Measurements from ENCODE around the gene PRICKLE2. TPM values are rescaled to one million over a fixed set of nuclear protein-coding genes. Genes with fewer than 3 reads are reported as not detected.

Gene PRICKLE2
- total RNA-seq, 1 donor from 2014 or later, result 84.4 TPM

- Mint-ChIP-seq H3K27me3 (ENCODE audit: low read depth, unreplicated experiment) (no peaks in the 10 kb centered on the region), H3K27ac (ENCODE audit: unreplicated experiment) (no peak overlapping the region), H3K36me3 (ENCODE audit: low read depth, unreplicated experiment) (peaks cover 66% of the 10 kb centered on the region), H3K4me3 (ENCODE audit: unreplicated experiment) (no peak overlapping the region), H3K9me3 (ENCODE audit: unreplicated experiment) (peaks cover 15% of the 10 kb centered on the region), H3K4me1 (ENCODE audit: low read depth, unreplicated experiment) (peaks cover 13% of the 10 kb centered on the region)
- Histone ChIP-seq H3K36me3 (ENCODE audit: insufficient read depth, low read length) (peaks cover 3% of the 10 kb centered on the region), H2AFZ (ENCODE audit: low read depth, low read length) (no peak overlapping the region), H4K20me1 (ENCODE audit: insufficient read depth, low read length) (peaks cover 67% of the 10 kb centered on the region), H3K27ac (ENCODE audit: low read depth, low read length) (no peak overlapping the region), H3K9ac (ENCODE audit: low read length) (no peak overlapping the region), H3K9me3 (ENCODE audit: insufficient read depth, low read depth, low read length) (no peaks in the 10 kb centered on the region), H3K4me1 (ENCODE audit: insufficient read depth, low read length) (no peaks in the 10 kb centered on the region), H3K79me2 (ENCODE audit: insufficient read depth, low read length) (peaks cover 65% of the 10 kb centered on the region), H3K4me3 (ENCODE audit: insufficient read depth, low read depth, low read length) (no peak overlapping the region), H3K27me3 (ENCODE audit: insufficient read depth, low read length) (no peaks in the 10 kb centered on the region), H3K4me2 (ENCODE audit: low read length) (no peak overlapping the region)
- FAIRE-seq (no peak), DNase-seq (ENCODE audit: low read depth) (no peak)
- no peak for TF ChIP-seq CTCF (IDR thresholded peaks at IDR 0.05; ENCODE audit: insufficient read depth, low read depth, low read length)
Observed at GRCh38 chr3:64117483-64117882, 107.8 kb downstream of the PRICKLE2 start.

GRCh38 chr3:64114651-64115050 is 110.6 kb downstream of the PRICKLE2 start:
- FAIRE-seq, result no peak

GRCh38 chr3:64111872-64112271 is 113.4 kb downstream of the PRICKLE2 start:
- no peak overlapping the region for H3K27ac ChIP-seq (ENCODE audit: low read depth, low read length)
- TF ChIP-seq CTCF (IDR thresholded peaks at IDR 0.05; ENCODE audit: insufficient read depth, low read depth, low read length) (peak; percentile 10), EZH2 (IDR thresholded peaks at IDR 0.05; ENCODE audit: insufficient read depth, low read length) (no peak)
- DNase-seq (ENCODE audit: low read depth) (no peak), FAIRE-seq (no peak)
- Mint-ChIP-seq H3K27ac (ENCODE audit: unreplicated experiment) (no peak overlapping the region), H3K9me3 (ENCODE audit: unreplicated experiment) (peaks cover 13% of the 10 kb centered on the region), H3K4me3 (ENCODE audit: unreplicated experiment) (no peak overlapping the region), H3K4me1 (ENCODE audit: low read depth, unreplicated experiment) (peaks cover 44% of the 10 kb centered on the region), H3K27me3 (ENCODE audit: low read depth, unreplicated experiment) (no peaks in the 10 kb centered on the region), H3K36me3 (ENCODE audit: low read depth, unreplicated experiment) (peaks cover 72% of the 10 kb centered on the region)
- H3K27me3 ChIP-seq (ENCODE audit: insufficient read depth, low read length), result no peaks in the 10 kb centered on the region
- no peak overlapping the region for H3K4me3 ChIP-seq (ENCODE audit: insufficient read depth, low read depth, low read length)
- H3K79me2 ChIP-seq (ENCODE audit: insufficient read depth, low read length), result peaks cover 50% of the 10 kb centered on the region
- peaks cover 59% of the 10 kb centered on the region for H4K20me1 ChIP-seq (ENCODE audit: insufficient read depth, low read length)
- no peaks in the 10 kb centered on the region for H3K9me3 ChIP-seq (ENCODE audit: insufficient read depth, low read depth, low read length)
- H3K36me3 ChIP-seq (ENCODE audit: insufficient read depth, low read length), result peaks cover 3% of the 10 kb centered on the region
- H3K4me1 ChIP-seq (ENCODE audit: insufficient read depth, low read length), result no peaks in the 10 kb centered on the region
- no peak overlapping the region for H3K4me2 ChIP-seq (ENCODE audit: low read length)
- H3K9ac ChIP-seq (ENCODE audit: low read length), result no peak overlapping the region
- H2AFZ ChIP-seq (ENCODE audit: low read depth, low read length), result no peak overlapping the region

More at GRCh38 chr3:64114651-64115050, 110.6 kb downstream of the PRICKLE2 start:
- H3K9ac ChIP-seq (ENCODE audit: low read length), result no peak overlapping the region
- H3K4me3 Mint-ChIP-seq (ENCODE audit: unreplicated experiment), result no peak overlapping the region
- no peak overlapping the region for H2AFZ ChIP-seq (ENCODE audit: low read depth, low read length)
- peaks cover 25% of the 10 kb centered on the region for H3K4me1 Mint-ChIP-seq (ENCODE audit: low read depth, unreplicated experiment)
- no peak overlapping the region for H3K4me2 ChIP-seq (ENCODE audit: low read length)
- no peak for TF ChIP-seq CTCF (IDR thresholded peaks at IDR 0.05; ENCODE audit: insufficient read depth, low read depth, low read length)
- TF ChIP-seq EZH2 (IDR thresholded peaks at IDR 0.05; ENCODE audit: insufficient read depth, low read length), result no peak
- H3K79me2 ChIP-seq (ENCODE audit: insufficient read depth, low read length), result peaks cover 66% of the 10 kb centered on the region
- DNase-seq (ENCODE audit: low read depth), result no peak
- H3K27ac Mint-ChIP-seq (ENCODE audit: unreplicated experiment), result no peak overlapping the region
- peaks cover 3% of the 10 kb centered on the region for H3K36me3 ChIP-seq (ENCODE audit: insufficient read depth, low read length)
- H3K27ac ChIP-seq (ENCODE audit: low read depth, low read length), result no peak overlapping the region
- no peak overlapping the region for H3K4me3 ChIP-seq (ENCODE audit: insufficient read depth, low read depth, low read length)
- H3K36me3 Mint-ChIP-seq (ENCODE audit: low read depth, unreplicated experiment), result peaks cover 71% of the 10 kb centered on the region
- peaks cover 15% of the 10 kb centered on the region for H3K9me3 Mint-ChIP-seq (ENCODE audit: unreplicated experiment)
- H4K20me1 ChIP-seq (ENCODE audit: insufficient read depth, low read length), result peaks cover 56% of the 10 kb centered on the region
- H3K27me3 Mint-ChIP-seq (ENCODE audit: low read depth, unreplicated experiment), result no peaks in the 10 kb centered on the region
- no peaks in the 10 kb centered on the region for H3K4me1 ChIP-seq (ENCODE audit: insufficient read depth, low read length)
- H3K9me3 ChIP-seq (ENCODE audit: insufficient read depth, low read depth, low read length), result no peaks in the 10 kb centered on the region
- H3K27me3 ChIP-seq (ENCODE audit: insufficient read depth, low read length), result no peaks in the 10 kb centered on the region
